ENCODE measurements around the gene POLR1E. TPM values are rescaled to one million over a fixed set of nuclear protein-coding genes. Genes with fewer than 3 reads are reported as not detected.

POLR1E gene
- total RNA-seq, 1 donor from 2014 or later: 46.3 TPM

- Mint-ChIP-seq H3K4me1 (peaks cover 31% of the 10 kb centered on the region), H3K9me3 (no peaks in the 10 kb centered on the region), H3K27ac (no peak overlapping the region), H3K4me3 (no peak overlapping the region), H3K27me3 (no peaks in the 10 kb centered on the region), H3K36me3 (ENCODE audit: low read depth) (peaks cover 4% of the 10 kb centered on the region)
- TF ChIP-seq, protein P1, sequence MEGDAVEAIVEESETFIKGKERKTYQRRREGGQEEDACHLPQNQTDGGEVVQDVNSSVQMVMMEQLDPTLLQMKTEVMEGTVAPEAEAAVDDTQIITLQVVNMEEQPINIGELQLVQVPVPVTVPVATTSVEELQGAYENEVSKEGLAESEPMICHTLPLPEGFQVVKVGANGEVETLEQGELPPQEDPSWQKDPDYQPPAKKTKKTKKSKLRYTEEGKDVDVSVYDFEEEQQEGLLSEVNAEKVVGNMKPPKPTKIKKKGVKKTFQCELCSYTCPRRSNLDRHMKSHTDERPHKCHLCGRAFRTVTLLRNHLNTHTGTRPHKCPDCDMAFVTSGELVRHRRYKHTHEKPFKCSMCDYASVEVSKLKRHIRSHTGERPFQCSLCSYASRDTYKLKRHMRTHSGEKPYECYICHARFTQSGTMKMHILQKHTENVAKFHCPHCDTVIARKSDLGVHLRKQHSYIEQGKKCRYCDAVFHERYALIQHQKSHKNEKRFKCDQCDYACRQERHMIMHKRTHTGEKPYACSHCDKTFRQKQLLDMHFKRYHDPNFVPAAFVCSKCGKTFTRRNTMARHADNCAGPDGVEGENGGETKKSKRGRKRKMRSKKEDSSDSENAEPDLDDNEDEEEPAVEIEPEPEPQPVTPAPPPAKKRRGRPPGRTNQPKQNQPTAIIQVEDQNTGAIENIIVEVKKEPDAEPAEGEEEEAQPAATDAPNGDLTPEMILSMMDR (IDR thresholded peaks at IDR 0.05): no peak
- ChIA-PET POLR2A (interaction anchor here (0.5 kb wide), 2 partner anchors 33 to 969 kb away, joined by 4 to 7 read pairs; no protein-coding TSS in a partner anchor), CTCF (no interaction called here)
- intact Hi-C loops (cut with micrococcal nuclease): no loop called here
- ATAC-seq (ENCODE audit: low read depth): no peak
- no peak for DNase-seq
Measured at GRCh38 chr9:37551468-37551867, 65.7 kb downstream of the POLR1E start.

- POLR2A ChIA-PET: interaction anchor here (0.5 to 0.7 kb wide), 2 partner anchors 24 to 969 kb away, joined by 7 read pairs; no protein-coding TSS in a partner anchor
- no peak overlapping the region for H3K27ac Mint-ChIP-seq
- intact Hi-C loops (cut with micrococcal nuclease): no loop called here
- H3K4me1 Mint-ChIP-seq: peaks cover 29% of the 10 kb centered on the region
- DNase-seq (no peak), ATAC-seq (ENCODE audit: low read depth) (no peak)
- CTCF ChIA-PET: no interaction called here
- peaks cover 7% of the 10 kb centered on the region for H3K36me3 Mint-ChIP-seq (ENCODE audit: low read depth)
- no peak overlapping the region for H3K4me3 Mint-ChIP-seq
- TF ChIP-seq, protein P1 (IDR thresholded peaks at IDR 0.05): no peak
- no peaks in the 10 kb centered on the region for H3K9me3 Mint-ChIP-seq
- no peaks in the 10 kb centered on the region for H3K27me3 Mint-ChIP-seq
Measured at GRCh38 chr9:37551888-37552287, 66.1 kb downstream of the POLR1E start.

Other genes starting within 250 kb of the POLR1E start
- gene GRHPR, start 63.3 kb upstream of the POLR1E start, total RNA-seq: 315 TPM in 2 replicates
- gene ZBTB5, start 20.5 kb upstream of the POLR1E start, total RNA-seq: 26.5 and 28.1 TPM in 2 replicates
- 29.8 and 39.4 TPM in 2 replicates for gene FBXO10, start 90.4 kb downstream of the POLR1E start, total RNA-seq
- 77.8 and 80.3 TPM in 2 replicates for gene TOMM5, start 106.6 kb downstream of the POLR1E start, total RNA-seq
- 0.07 TPM in 1 of 2 replicates, not detected in the other for gene FRMPD1, start 165.0 kb downstream of the POLR1E start, total RNA-seq

Data from activated B cell treated with CpG ODN at 0.5 μM for 24 hours (primary cell).